DND-41 (cell line): Measurements from ENCODE around the gene ZNF70.
"Not testable (repeated sequence)": the region's sequence is repeated elsewhere in the genome, so short reads cannot be mapped to it uniquely, and the experiment has no call there.

Source experiments
- ATAC-seq: fragments of 200-7000 bp; cut with Tn5 transposase; 3 replicates; pipeline ENCODE4 v1.9.1; 2021; ENCODE audit warnings: low read depth; ENCODE audit not compliant: insufficient read depth
- DNase-seq: peaks from one replicate; pipeline ENCODE4 v3.0.0-alpha.2; 2020
- H2AFZ ChIP-seq: 2 replicates; pipeline ENCODE4 v1.6.0; 2012; ENCODE audit warnings: low read depth, low read length
- H3K27ac ChIP-seq: 2 replicates; pipeline ENCODE4 v1.5.1; 2012; ENCODE audit warnings: low read length, inconsistent platforms
- H3K27me3 ChIP-seq: fragments of 200-600 bp; sonication (generic); 2 replicates; pipeline ENCODE4 v1.6.0; 2012; ENCODE audit warnings: low read length, mild to moderate bottlenecking, inconsistent platforms; ENCODE audit not compliant: insufficient read depth, poor library complexity
- H3K36me3 ChIP-seq: 2 replicates; pipeline ENCODE4 v1.5.1; 2012; ENCODE audit warnings: low read length, inconsistent platforms; ENCODE audit not compliant: insufficient read depth
- H3K4me1 ChIP-seq: 2 replicates; pipeline ENCODE4 v1.5.1; 2012; ENCODE audit warnings: mild to moderate bottlenecking, low read length; ENCODE audit not compliant: insufficient read depth
- H3K4me2 ChIP-seq: 2 replicates; pipeline ENCODE4 v1.6.0; 2012; ENCODE audit warnings: mild to moderate bottlenecking, moderate library complexity, low read length, inconsistent platforms; ENCODE audit not compliant: insufficient read depth
- H3K4me3 ChIP-seq, 2 experiments: fragments of 200-600 bp in 1 of 2; shearing (Covaris generic) in 1 of 2; 2 replicates each; pipeline ENCODE4 v1.5.1; 2012 to 2016; ENCODE audit warnings: inconsistent platforms in 2 of 2, low read length in 2 of 2, mild to moderate bottlenecking in 2 of 2, low read depth in 1 of 2, moderate library complexity in 1 of 2
- H3K79me2 ChIP-seq: 2 replicates; pipeline ENCODE4 v1.6.0; 2012; ENCODE audit warnings: low read length, inconsistent platforms; ENCODE audit not compliant: insufficient read depth
- H3K9ac ChIP-seq: 2 replicates; pipeline ENCODE4 v1.6.0; 2012; ENCODE audit warnings: low read depth, mild to moderate bottlenecking, inconsistent platforms, low read length, moderate library complexity
- H3K9me3 ChIP-seq: 2 replicates; pipeline ENCODE4 v1.5.1; 2012; ENCODE audit warnings: low read length, moderate library complexity, mild to moderate bottlenecking, inconsistent platforms; ENCODE audit not compliant: insufficient read depth, severe bottlenecking
- H4K20me1 ChIP-seq: 2 replicates; pipeline ENCODE4 v1.6.0; 2012; ENCODE audit warnings: low read length; ENCODE audit not compliant: insufficient read depth
- EZH2 ChIP-seq: IDR thresholded peaks from 3 replicates; pipeline ENCODE4 v1.6.1; 2012; ENCODE audit warnings: borderline replicate concordance, low read depth, mild to moderate bottlenecking, moderate library complexity, low read length, inconsistent platforms; ENCODE audit not compliant: severe bottlenecking
- TF ChIP-seq, protein P1 (sequence below): IDR thresholded peaks from 2 replicates; pipeline ENCODE4 v1.5.1; 2012; ENCODE audit warnings: borderline replicate concordance, low read length, moderate library complexity, mild to moderate bottlenecking; ENCODE audit not compliant: poor library complexity, severe bottlenecking; ENCODE audit errors: extremely low read depth

ZNF70 gene

DNA sequence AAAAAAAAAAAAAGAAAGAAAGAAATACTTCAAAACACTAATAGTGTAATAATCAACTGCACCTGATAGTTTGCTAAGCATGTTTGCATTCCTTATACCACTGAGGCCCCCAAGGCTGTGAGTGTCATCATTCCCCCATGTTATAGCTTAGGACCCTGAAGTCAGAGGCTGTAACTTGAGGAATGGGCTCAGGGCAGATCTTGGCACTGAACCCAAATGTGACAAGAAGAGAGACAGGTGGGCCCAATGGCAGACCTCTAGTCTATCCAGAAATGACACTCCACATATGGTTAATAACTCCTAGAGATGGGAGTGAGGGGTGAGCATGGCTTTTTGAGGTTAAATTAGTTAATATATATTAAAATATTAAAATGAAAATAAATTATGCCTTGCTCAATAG lies 13.2 kb downstream of the ZNF70 start:
- Histone ChIP-seq H3K4me1 (no peaks in the 10 kb centered on the region), H2AFZ (no peak overlapping the region), H3K9me3 (no peaks in the 10 kb centered on the region), H3K79me2 (no peaks in the 10 kb centered on the region), H3K9ac (no peak overlapping the region), H3K4me2 (no peak overlapping the region), H3K36me3 (peaks cover 9% of the 10 kb centered on the region), H3K27ac (no peak overlapping the region), H3K27me3 (no peaks in the 10 kb centered on the region), H4K20me1 (peaks cover 3% of the 10 kb centered on the region; the same call in 1 of the 2 replicates), H3K4me3 (no peak overlapping the region)
- no peak for ATAC-seq
- DNase-seq = no peak
- no peak for TF ChIP-seq EZH2
- TF ChIP-seq, protein P1, sequence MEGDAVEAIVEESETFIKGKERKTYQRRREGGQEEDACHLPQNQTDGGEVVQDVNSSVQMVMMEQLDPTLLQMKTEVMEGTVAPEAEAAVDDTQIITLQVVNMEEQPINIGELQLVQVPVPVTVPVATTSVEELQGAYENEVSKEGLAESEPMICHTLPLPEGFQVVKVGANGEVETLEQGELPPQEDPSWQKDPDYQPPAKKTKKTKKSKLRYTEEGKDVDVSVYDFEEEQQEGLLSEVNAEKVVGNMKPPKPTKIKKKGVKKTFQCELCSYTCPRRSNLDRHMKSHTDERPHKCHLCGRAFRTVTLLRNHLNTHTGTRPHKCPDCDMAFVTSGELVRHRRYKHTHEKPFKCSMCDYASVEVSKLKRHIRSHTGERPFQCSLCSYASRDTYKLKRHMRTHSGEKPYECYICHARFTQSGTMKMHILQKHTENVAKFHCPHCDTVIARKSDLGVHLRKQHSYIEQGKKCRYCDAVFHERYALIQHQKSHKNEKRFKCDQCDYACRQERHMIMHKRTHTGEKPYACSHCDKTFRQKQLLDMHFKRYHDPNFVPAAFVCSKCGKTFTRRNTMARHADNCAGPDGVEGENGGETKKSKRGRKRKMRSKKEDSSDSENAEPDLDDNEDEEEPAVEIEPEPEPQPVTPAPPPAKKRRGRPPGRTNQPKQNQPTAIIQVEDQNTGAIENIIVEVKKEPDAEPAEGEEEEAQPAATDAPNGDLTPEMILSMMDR = no peak

DNA sequence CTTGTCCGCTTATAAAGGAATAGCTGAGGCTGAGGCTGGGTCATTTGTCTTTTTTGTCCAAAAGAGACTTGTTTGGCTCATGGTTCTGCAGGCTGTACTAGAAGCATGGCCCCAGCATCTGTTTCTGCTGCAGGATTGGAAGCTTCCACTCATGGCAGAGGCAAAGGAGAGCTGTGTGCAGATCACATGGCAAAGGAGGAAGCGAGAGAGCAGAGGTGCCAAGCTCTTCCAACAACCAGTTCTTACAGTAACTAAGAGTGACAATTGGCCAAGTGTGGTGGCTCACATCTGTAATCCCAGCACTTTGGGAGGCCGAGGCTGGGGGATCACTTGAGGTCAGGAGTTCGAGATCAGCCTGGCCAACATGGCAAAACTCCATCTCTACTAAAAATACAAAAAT lies 22.8 kb downstream of the ZNF70 start:
- H2AFZ ChIP-seq, ATAC-seq, H3K27ac ChIP-seq, H4K20me1 ChIP-seq, H3K9ac ChIP-seq, H3K4me1 ChIP-seq, H3K36me3 ChIP-seq, H3K9me3 ChIP-seq, H3K27me3 ChIP-seq, H3K79me2 ChIP-seq, H3K4me2 ChIP-seq, H3K4me3 ChIP-seq, DNase-seq: not testable (repeated sequence)

DNA sequence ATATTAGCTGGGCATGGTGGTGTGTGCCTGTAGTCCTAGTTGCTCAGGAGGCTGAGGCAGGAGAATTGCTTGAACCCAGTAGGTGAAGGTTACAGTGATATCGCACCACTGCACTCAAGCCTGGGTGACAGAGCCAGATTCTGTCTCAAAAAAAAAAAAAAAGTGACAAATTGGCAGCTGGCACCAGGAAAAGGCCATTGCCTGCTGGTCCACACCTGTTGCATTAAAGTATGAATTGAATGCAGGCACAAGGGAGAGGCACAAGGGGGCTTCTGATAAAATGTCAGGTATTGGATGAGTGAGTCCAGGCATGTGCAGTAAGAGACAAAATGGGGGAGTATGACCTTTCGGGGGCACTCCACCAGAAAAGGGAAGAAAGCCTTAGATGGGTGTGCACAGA lies 28.2 kb downstream of the ZNF70 start:
- no peak overlapping the region for H2AFZ ChIP-seq

DNA sequence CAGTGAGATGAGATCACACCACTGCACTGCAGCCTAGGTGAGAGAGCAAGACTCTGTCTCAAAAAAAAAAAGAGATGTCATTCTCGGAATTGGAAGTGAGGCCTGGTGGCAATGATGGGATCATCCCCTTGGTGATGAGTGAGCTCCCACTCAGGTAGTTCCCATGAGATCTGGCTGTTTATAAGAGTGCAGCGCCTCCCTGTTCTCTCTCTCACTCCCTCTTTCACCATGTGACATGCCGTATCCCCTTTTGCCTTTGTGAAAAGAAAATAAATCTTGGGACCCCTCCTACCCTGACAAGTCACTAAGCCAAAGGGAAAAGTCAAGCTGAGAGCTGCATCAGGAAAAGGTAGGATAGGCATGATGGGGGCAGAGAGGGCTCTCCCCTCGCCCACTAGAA lies 28.8 kb downstream of the ZNF70 start:
- TF ChIP-seq, protein P1 = no peak
- no peak for TF ChIP-seq EZH2
- Histone ChIP-seq H2AFZ (no peak overlapping the region), H3K9me3 (no peaks in the 10 kb centered on the region), H3K9ac (no peak overlapping the region), H3K79me2 (peaks cover under 1% of the 10 kb centered on the region), H3K27ac (no peak overlapping the region), H3K4me1 (peaks cover 5% of the 10 kb centered on the region), H3K4me2 (no peak overlapping the region), H3K4me3 (no peak overlapping the region), H3K36me3 (no peaks in the 10 kb centered on the region), H4K20me1 (no peaks in the 10 kb centered on the region), H3K27me3 (no peaks in the 10 kb centered on the region)
- ATAC-seq = no peak
- DNase-seq = no peak

More for the DNA sequence above, 28.2 kb downstream of the ZNF70 start:
- Histone ChIP-seq H3K4me2 (no peak overlapping the region), H3K79me2 (no peaks in the 10 kb centered on the region), H3K36me3 (no peaks in the 10 kb centered on the region), H3K4me1 (no peaks in the 10 kb centered on the region), H3K9ac (no peak overlapping the region), H3K9me3 (no peaks in the 10 kb centered on the region), H3K27me3 (no peaks in the 10 kb centered on the region), H3K27ac (no peak overlapping the region), H3K4me3 (no peak overlapping the region), H4K20me1 (no peaks in the 10 kb centered on the region)
- no peak for DNase-seq
- ATAC-seq = no peak
- TF ChIP-seq EZH2 = no peak
- TF ChIP-seq, protein P1 = no peak
